NCI-H2227 (cell line): ENCODE data around the gene ADAMTS3.

Source experiments
- DNase-seq: peaks from one replicate; lab custom pipeline; 2025; ENCODE audit not compliant: unreplicated experiment; lab: John Stamatoyannopoulos, UW

ADAMTS3 gene

GRCh38 chr4:72352711-72353110, 216.3 kb downstream of the ADAMTS3 start:
- no peak for DNase-seq

GRCh38 chr4:72351521-72351920, 217.5 kb downstream of the ADAMTS3 start:
- no peak for DNase-seq

DNA sequence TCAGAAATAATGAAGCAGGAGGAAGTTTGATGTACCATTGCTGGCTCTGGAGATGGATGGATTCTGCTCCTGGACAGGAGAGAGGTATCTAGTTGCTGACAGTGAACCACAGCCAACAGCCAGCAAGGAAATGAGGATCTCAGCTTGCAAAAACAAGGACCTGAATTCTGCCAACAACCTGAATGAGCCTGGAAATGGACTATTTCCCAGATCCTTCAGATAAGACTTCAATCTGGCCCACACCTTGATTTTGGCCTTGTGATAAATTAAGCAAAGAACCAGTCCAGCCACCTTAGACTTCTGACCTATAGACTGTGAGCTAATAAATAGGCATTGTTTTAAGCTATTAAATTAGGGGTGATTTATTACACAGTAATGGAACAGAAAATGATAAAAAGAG, 220.3 kb downstream of the ADAMTS3 start:
- no peak for DNase-seq

GRCh38 chr4:72344418-72344817, 224.6 kb downstream of the ADAMTS3 start:
- no peak for DNase-seq

DNA sequence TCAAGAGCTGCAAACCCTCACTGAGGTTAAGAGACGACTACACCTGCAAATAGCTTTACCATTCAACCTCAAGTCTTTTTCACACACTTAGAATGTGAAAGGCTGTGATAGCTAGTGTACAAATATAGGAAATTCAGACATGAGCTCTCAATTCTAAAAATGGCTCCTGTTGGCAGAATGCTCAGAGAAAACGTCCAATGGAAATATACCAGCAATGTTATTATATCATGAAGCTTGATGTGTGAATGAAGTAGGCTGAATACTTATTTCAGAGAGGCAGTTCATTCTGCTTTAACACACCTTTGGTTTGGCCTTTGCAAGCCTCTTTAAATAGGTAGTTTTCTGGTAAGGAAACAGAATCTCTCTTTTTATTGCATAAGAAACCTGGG, 227.6 kb downstream of the ADAMTS3 start:
- DNase-seq: no peak

DNA sequence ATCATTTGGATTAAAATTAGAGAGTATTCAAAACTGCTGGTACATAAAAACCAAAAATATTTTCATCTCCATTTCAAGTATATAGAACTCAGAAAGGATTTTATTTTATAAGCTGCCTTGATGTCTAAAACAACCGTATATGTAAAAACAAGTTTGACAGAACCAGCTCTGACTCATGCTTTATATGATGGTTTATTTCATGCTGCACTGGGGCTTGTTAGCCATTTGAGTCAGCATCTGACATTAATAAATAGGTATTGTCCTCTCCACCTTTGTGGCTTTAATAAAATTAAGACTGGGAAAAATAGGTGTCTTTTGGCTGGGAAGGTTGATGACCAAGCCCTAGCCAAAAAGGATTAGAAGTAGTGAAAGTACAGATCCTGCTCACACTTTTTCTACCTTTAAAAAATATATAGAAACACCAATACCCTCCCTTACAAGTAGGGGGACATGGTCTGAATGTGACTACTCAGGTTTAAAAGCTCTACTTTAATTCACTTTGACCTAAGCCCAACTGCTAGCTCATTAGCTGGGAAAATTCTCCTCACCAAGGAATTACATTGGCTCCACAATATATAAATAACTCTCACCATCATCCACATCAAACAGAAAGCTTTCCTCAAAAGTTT, 228.1 kb downstream of the ADAMTS3 start:
- DNase-seq: no peak

GRCh38 chr4:72338060-72338459, 231.0 kb downstream of the ADAMTS3 start:
- DNase-seq: no peak

DNA sequence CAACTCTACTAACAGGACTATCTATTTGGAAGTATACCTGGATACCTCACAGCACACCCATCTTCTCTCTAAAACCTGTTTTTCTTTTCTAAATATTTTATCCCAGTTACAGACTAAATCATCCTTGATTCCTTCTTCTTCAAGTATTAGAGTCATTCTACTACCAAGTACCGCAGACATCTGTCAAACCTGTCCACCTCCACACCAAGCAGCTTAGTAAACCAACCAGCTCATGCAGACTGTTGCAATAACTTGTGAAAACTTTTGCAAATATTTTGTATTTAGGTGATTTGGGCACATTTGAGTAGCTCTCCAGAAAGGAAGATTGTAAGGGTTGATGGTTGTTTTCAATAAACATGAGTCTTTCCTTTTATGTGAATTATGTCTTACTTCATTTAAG, 238.6 kb downstream of the ADAMTS3 start:
- no peak for DNase-seq

DNA sequence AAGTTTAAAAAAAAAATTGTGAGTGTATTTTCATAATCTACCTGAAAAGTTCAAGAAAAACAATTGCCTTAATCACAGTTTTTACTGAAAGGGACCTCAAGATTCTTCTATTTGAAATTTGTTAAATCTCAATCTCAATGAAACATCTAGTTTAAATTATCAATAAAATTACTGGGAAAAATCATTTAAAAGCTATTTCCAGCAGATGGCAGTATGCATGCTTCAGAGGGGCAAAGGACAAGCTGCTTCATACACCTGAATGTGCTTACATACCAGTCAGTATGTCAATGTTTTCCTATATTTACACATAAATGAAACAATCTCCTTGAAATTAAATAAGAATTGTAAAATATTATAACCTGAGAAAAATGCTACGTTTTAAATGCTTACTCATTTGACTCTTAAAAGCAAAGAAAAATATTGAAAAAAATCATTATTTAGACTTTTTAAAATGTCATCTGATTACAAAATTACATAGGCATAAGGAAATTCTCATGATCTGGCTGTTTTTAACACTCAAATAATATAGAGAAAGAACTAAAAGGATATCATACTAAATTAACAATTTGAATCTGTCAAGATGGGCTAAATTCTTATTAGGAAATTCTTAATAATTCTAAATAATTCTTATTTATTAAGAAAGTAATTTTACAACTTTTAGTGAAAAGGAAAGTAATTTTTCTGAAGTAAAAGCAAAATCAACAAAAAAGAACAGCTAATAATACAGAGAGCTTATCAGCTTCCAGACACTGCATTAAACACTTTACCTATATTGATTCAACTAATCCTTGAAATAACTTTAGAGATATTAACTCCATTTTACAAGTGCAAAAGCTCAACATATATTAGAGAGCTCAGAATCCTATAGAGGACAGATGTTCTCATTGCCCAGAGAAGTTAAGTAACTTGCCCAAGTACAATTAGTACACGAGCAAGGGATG, 242.1 kb downstream of the ADAMTS3 start:
- no peak for DNase-seq

DNA sequence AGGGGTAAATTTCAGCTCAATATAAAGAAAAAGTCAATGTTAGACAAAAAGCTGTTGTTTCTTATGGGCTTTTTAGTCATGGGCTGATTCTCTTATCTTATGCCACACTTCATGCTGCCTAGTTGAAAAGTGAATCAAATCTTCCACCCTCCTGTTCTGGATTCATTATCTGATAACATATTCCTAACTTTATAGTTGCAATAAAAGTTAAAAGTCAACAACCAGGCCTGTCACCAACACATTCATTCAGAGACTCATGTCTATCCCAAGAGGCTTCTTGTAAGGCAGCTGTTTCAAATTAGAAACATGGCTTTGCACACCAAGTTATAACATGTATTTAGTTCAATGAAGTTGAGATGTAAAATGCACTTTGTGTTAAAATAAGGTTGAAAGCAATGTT, 243.8 kb downstream of the ADAMTS3 start:
- DNase-seq: no peak

DNA sequence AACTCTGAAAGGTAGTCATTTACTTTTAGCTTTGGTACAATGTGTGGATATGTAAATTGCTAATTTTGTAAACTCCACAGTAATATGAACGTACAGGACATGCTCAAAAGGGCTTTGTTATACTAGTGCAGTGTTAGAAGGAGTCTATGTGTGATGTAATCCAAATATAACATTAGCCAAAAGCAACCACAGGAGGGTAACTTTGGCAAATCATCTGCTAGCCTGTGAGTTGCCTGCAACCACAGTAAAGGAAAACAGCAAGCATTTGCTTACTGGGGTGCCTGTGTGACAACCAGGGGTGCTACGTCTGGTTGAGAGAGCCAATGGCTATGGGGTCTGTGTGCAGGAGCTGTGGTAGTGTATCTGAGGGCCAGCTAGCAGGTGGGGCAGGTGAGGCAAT, 245.8 kb downstream of the ADAMTS3 start:
- DNase-seq: no peak

- no peak for DNase-seq
These were observed 248.6 kb downstream of the ADAMTS3 start for GRCh38 chr4:72320223-72320948.

DNA sequence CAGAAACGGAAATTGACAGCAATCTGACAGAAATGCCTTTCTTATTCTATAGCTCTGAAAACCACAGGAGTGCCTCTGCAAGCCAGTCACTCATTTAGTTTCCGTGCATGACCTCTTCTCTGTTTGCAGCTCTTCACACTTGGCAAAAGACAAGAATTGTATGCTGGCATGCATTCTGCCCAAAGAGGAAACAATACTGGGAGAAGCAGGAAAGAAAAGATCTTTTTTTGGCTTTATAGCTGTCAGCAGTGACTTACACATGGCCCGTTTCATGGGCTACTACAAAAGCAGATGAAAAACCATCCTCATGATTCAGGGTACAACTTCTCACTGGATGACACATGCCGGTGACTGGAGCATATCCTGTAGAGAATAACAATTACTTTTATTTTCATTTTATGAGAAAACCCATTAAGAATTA, 249.4 kb downstream of the ADAMTS3 start:
- DNase-seq: no peak

- no peak for DNase-seq
These were observed 250.4 kb downstream of the ADAMTS3 start for GRCh38 chr4:72318421-72319170.

DNA sequence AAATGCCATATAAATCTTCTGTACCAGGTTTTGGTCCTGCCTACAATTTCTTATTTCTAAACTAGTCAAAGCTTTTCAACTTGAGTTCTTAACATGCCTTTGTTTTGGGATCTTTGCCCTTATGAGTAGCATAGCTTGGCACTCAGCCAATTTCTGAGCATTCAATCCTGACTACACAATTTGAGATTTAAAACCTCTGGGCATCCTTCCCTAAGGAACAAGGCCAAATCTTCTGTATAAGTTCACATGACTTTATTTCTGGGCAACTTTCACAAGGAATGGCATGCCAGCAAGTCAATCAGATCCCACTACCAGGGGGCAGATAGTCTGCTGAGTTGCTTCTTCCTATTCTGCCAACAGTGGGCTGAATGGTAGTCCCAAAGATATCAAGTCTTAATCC, 254.2 kb downstream of the ADAMTS3 start:
- no peak for DNase-seq

GRCh38 chr4:72313121-72313520, 255.9 kb downstream of the ADAMTS3 start:
- DNase-seq: no peak

DNA sequence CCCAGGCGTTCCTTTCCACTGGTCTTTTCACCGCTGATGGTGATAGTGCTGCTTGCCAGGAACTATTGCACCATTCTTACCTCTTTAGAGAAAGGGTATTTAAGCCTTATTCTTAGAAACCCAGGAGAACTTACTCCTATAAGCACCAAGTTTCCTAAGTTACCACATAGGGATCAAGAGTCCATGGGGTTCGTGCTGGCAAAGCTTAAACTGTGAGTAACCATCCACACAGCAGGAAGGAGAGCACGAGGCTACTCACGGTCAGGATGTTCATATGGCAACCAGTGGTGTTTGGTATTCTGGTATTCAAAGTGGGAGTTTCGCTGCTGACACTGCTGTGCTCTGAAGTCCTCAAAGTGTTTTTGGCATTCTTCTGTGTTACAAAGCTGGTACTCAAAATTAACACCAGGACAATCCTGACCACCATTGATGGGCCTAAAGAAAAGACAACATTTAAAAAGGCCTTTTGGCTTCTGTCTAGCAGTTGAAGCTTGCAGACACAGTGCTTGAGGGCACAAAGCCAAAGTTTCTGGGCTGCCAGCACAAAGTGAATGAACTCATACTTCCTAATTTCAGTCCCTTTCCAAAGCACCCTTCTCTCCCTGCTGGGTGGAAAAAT, 256.9 kb downstream of the ADAMTS3 start:
- no peak for DNase-seq

DNA sequence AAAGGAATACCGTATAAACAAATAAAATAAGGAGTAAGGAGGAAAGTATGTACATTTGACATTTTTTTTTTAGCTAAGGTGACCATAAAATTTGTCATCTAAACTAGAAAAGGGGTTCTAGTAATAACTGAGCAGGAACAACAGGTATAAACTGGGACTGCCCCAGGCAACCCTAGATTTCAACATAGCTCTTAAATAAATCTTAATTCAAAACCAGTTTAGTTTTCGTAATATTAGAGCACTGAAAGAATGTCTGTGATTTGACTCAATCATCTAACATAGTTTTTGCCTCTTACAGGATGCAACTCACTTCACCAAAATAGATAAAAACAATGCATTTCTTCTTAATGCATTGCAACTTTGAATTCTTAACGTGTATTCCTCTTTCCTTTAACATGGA, 257.7 kb downstream of the ADAMTS3 start:
- DNase-seq: no peak

DNA sequence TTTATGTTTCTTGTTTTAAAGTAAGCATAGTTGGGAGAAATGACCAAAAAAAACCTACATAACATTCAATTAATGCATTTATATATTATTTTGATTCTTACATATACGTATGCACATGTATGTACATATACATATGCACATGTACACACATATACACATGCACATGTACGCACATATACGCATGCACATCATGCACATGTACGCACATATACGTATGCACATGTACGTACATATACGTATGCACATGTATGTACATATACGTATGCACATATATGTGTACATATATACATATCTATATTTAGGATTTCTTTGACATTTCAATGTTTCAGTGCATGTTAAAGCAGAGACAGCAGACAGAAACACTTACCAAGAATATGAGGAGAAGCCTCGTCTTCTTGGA, 263.4 kb downstream of the ADAMTS3 start:
- no peak for DNase-seq

GRCh38 chr4:72305080-72305479, 263.9 kb downstream of the ADAMTS3 start:
- DNase-seq: no peak
